ENCODE results near the gene KPNB1.

Gene KPNB1

GRCh38 chr17:47696717-47697642, 47.3 kb downstream of the KPNB1 start:
- no peak for DNase-seq (ENCODE audit: low spot score)

GRCh38 chr17:47697906-47698711, 48.4 kb downstream of the KPNB1 start:
- no peak for DNase-seq (ENCODE audit: low spot score)

- DNase-seq (ENCODE audit: low spot score): peak; percentile 94
Measured at GRCh38 chr17:47698749-47699535, 49.2 kb downstream of the KPNB1 start.

- DNase-seq (ENCODE audit: low spot score): no peak
Measured at GRCh38 chr17:47699536-47699840, 49.8 kb downstream of the KPNB1 start.

- DNase-seq (ENCODE audit: low spot score): no peak
Measured at GRCh38 chr17:47700471-47701449, 51.0 kb downstream of the KPNB1 start.

- no peak for DNase-seq (ENCODE audit: low spot score)
Measured at GRCh38 chr17:47701608-47702007, 51.9 kb downstream of the KPNB1 start.

GRCh38 chr17:47702391-47702995, 52.8 kb downstream of the KPNB1 start:
- DNase-seq (ENCODE audit: low spot score): no peak

GRCh38 chr17:47703191-47703591, 53.5 kb downstream of the KPNB1 start:
- no peak for DNase-seq (ENCODE audit: low spot score)

GRCh38 chr17:47703671-47704070, 54.0 kb downstream of the KPNB1 start:
- no peak for DNase-seq (ENCODE audit: low spot score)

- no peak for DNase-seq (ENCODE audit: low spot score)
Measured at GRCh38 chr17:47704116-47704515, 54.4 kb downstream of the KPNB1 start.

- no peak for DNase-seq (ENCODE audit: low spot score)
Measured at GRCh38 chr17:47704736-47705135, 55.0 kb downstream of the KPNB1 start.

GRCh38 chr17:47705536-47706530, 56.1 kb downstream of the KPNB1 start:
- no peak for DNase-seq (ENCODE audit: low spot score)

GRCh38 chr17:47707056-47707804, 57.5 kb downstream of the KPNB1 start:
- no peak for DNase-seq (ENCODE audit: low spot score)

GRCh38 chr17:47707884-47708283, 58.2 kb downstream of the KPNB1 start:
- DNase-seq (ENCODE audit: low spot score): no peak

GRCh38 chr17:47708312-47708863, 58.7 kb downstream of the KPNB1 start:
- no peak for DNase-seq (ENCODE audit: low spot score)

GRCh38 chr17:47708864-47709541, 59.3 kb downstream of the KPNB1 start:
- DNase-seq (ENCODE audit: low spot score): no peak

GRCh38 chr17:47709594-47709993, 59.9 kb downstream of the KPNB1 start:
- no peak for DNase-seq (ENCODE audit: low spot score)
